ENCODE measurements around the gene ELANE.

ELANE gene

GRCh38 chr19:887599-887998 is 35.5 kb downstream of the ELANE start:
- no peak for ATAC-seq
- TF ChIP-seq POU6F1 (CRISPR knock-in tag; IDR thresholded peaks at IDR 0.05; ENCODE audit: borderline replicate concordance, low read depth) (no peak), ARNTL (CRISPR knock-in tag; IDR thresholded peaks at IDR 0.05; ENCODE audit: borderline replicate concordance, low read depth) (no peak), CREB5 (CRISPR knock-in tag; IDR thresholded peaks at IDR 0.05; ENCODE audit: low read depth) (no peak), PPARA (CRISPR knock-in tag; IDR thresholded peaks at IDR 0.05; ENCODE audit: borderline replicate concordance) (no peak), CSRNP3 (CRISPR knock-in tag; IDR thresholded peaks at IDR 0.05) (no peak), TCF4 (CRISPR knock-in tag; IDR thresholded peaks at IDR 0.05; ENCODE audit: borderline replicate concordance) (no peak), ZNF565 (CRISPR knock-in tag; conservative IDR thresholded peaks at IDR 0.05; ENCODE audit: low read depth) (no peak), TOX (CRISPR knock-in tag; IDR thresholded peaks at IDR 0.05; ENCODE audit: borderline replicate concordance) (no peak), ISL1 (CRISPR knock-in tag; IDR thresholded peaks at IDR 0.05) (no peak), PATZ1 (CRISPR knock-in tag; IDR thresholded peaks at IDR 0.05; ENCODE audit: borderline replicate concordance) (no peak)

GRCh38 chr19:888581-889385 is 36.7 kb downstream of the ELANE start:
- TF ChIP-seq POU6F1 (CRISPR knock-in tag; IDR thresholded peaks at IDR 0.05; ENCODE audit: borderline replicate concordance, low read depth) (no peak), SNAI2 (CRISPR knock-in tag; IDR thresholded peaks at IDR 0.05) (no peak), TCF4 (CRISPR knock-in tag; IDR thresholded peaks at IDR 0.05; ENCODE audit: borderline replicate concordance) (no peak), ZNF70 (CRISPR knock-in tag; IDR thresholded peaks at IDR 0.05) (no peak), PATZ1 (CRISPR knock-in tag; IDR thresholded peaks at IDR 0.05; ENCODE audit: borderline replicate concordance) (no peak), GLIS3 (CRISPR knock-in tag; IDR thresholded peaks at IDR 0.05) (no peak), ZNF8 (CRISPR knock-in tag; IDR thresholded peaks at IDR 0.05) (no peak), ESRRG (CRISPR knock-in tag; IDR thresholded peaks at IDR 0.05) (no peak), TSHZ2 (CRISPR knock-in tag; IDR thresholded peaks at IDR 0.05) (no peak), CREB5 (CRISPR knock-in tag; IDR thresholded peaks at IDR 0.05; ENCODE audit: low read depth) (no peak), ZNF565 (CRISPR knock-in tag; conservative IDR thresholded peaks at IDR 0.05; ENCODE audit: low read depth) (no peak), ZC3H10 (CRISPR knock-in tag; IDR thresholded peaks at IDR 0.05) (no peak), ZFP30 (CRISPR knock-in tag; IDR thresholded peaks at IDR 0.05) (no peak), PPARA (CRISPR knock-in tag; IDR thresholded peaks at IDR 0.05; ENCODE audit: borderline replicate concordance) (no peak), RARB (CRISPR knock-in tag; IDR thresholded peaks at IDR 0.05) (no peak), ARNTL (CRISPR knock-in tag; IDR thresholded peaks at IDR 0.05; ENCODE audit: borderline replicate concordance, low read depth) (no peak), CSDC2 (CRISPR knock-in tag; IDR thresholded peaks at IDR 0.05) (no peak), ISL1 (CRISPR knock-in tag; IDR thresholded peaks at IDR 0.05) (no peak), BACH2 (CRISPR knock-in tag; IDR thresholded peaks at IDR 0.05; ENCODE audit: borderline replicate concordance) (no peak), TOX (CRISPR knock-in tag; IDR thresholded peaks at IDR 0.05; ENCODE audit: borderline replicate concordance) (no peak)
- no peak for ATAC-seq

Data from SK-N-SH treated with all-trans-retinoic acid at 6 μM for 48 hours (cell line).